OCI-LY1 (cell line): Measurements from ENCODE around the gene ARIH1.

ENCODE experiments used
- H2AFZ ChIP-seq: fragments of 200-600 bp; sonication (generic), shearing (Covaris generic); 2 replicates; pipeline ENCODE4 v1.6.0; 2014; ENCODE audit warnings: antibody characterized with exemption, mild to moderate bottlenecking, low read length
- H3F3A ChIP-seq: fragments of 200-600 bp; sonication (generic), shearing (Covaris generic); 2 replicates; pipeline ENCODE4 v1.6.0; 2014; ENCODE audit warnings: mild to moderate bottlenecking, antibody characterized with exemption, low read length, moderate library complexity; ENCODE audit not compliant: insufficient read depth
- H3K27ac ChIP-seq: fragments of 200-600 bp; sonication (generic); 2 replicates; pipeline ENCODE4 v1.5.1; 2014; ENCODE audit warnings: low read length, mixed run types, mild to moderate bottlenecking, low read depth; ENCODE audit not compliant: poor library complexity, severe bottlenecking
- H3K27me3 ChIP-seq: fragments of 200-600 bp; sonication (generic); 2 replicates; pipeline ENCODE4 v1.6.0; 2014; ENCODE audit warnings: antibody characterized with exemption, mild to moderate bottlenecking, low read length, moderate library complexity; ENCODE audit not compliant: insufficient read depth
- H3K36me3 ChIP-seq: fragments of 200-600 bp; sonication (generic); 2 replicates; pipeline ENCODE4 v1.6.1; 2014; ENCODE audit warnings: mild to moderate bottlenecking, antibody characterized with exemption, low read length, moderate library complexity, mixed read lengths; ENCODE audit not compliant: insufficient read depth
- H3K4me1 ChIP-seq: fragments of 200-600 bp; sonication (generic); 2 replicates; pipeline ENCODE4 v1.5.1; 2014; ENCODE audit warnings: mild to moderate bottlenecking, low read length, moderate library complexity; ENCODE audit not compliant: insufficient read depth, severe bottlenecking
- H3K4me2 ChIP-seq: fragments of 200-600 bp; sonication (generic), shearing (Covaris generic); 2 replicates; pipeline ENCODE4 v1.6.1; 2014; ENCODE audit warnings: low read length
- H3K4me3 ChIP-seq: fragments of 200-600 bp; sonication (generic); 2 replicates; pipeline ENCODE4 v1.5.1; 2014; ENCODE audit warnings: low read length, low read depth, mild to moderate bottlenecking, mixed read lengths; ENCODE audit not compliant: poor library complexity, severe bottlenecking
- H3K79me2 ChIP-seq: fragments of 200-600 bp; shearing (Covaris generic); 2 replicates; pipeline ENCODE4 v1.6.1; 2016; ENCODE audit warnings: mixed run types, low read length, mixed read lengths; ENCODE audit not compliant: insufficient read depth
- H3K9ac ChIP-seq: fragments of 200-600 bp; sonication (generic), shearing (Covaris generic); 2 replicates; pipeline ENCODE4 v1.6.1; 2014; ENCODE audit warnings: mild to moderate bottlenecking, low read length, mixed read lengths
- H3K9me2 ChIP-seq: fragments of 200-600 bp; sonication (generic), shearing (Covaris generic); 2 replicates; pipeline ENCODE4 v1.6.1; 2014; ENCODE audit warnings: low read depth, mild to moderate bottlenecking, low read length, mixed read lengths
- H3K9me3 ChIP-seq: fragments of 200-600 bp; shearing (Covaris generic); 2 replicates; pipeline ENCODE4 v1.6.1; 2014; ENCODE audit warnings: low read length, mixed read lengths
- H4K20me1 ChIP-seq: fragments of 200-600 bp; sonication (generic), shearing (Covaris generic); 2 replicates; pipeline ENCODE4 v1.6.0; 2016; ENCODE audit warnings: mild to moderate bottlenecking, low read length; ENCODE audit not compliant: insufficient read depth
- CTCF ChIP-seq: fragments of 200-600 bp; sonication (generic), shearing (Covaris generic); IDR thresholded peaks from 2 replicates; pipeline ENCODE4 v1.5.1; 2017; ENCODE audit warnings: mild to moderate bottlenecking, antibody characterized with exemption, low read length, moderate library complexity, mixed read lengths
- EZH2 ChIP-seq: fragments of 200-600 bp; sonication (generic), shearing (Covaris generic); IDR thresholded peaks from 2 replicates; pipeline ENCODE4 v1.8.0; 2017; ENCODE audit warnings: borderline replicate concordance, mixed run types, mild to moderate bottlenecking, antibody characterized with exemption, low read length, moderate library complexity, mixed read lengths

ARIH1 gene

GRCh38 chr15:72497402-72497801 is 23.3 kb downstream of the ARIH1 start:
- TF ChIP-seq EZH2 (no peak), CTCF (no peak)
- H3K4me1 ChIP-seq = no peaks in the 10 kb centered on the region
- no peaks in the 10 kb centered on the region for H3K9me3 ChIP-seq
- H2AFZ ChIP-seq = no peak overlapping the region
- no peak overlapping the region for H3K9ac ChIP-seq
- no peak overlapping the region for H3K27ac ChIP-seq
- H4K20me1 ChIP-seq = 0 out of 2 replicates have a peak, but pooled peaks cover 3% of the 10 kb centered on the region
- no peaks in the 10 kb centered on the region for H3K9me2 ChIP-seq
- H3K27me3 ChIP-seq = no peaks in the 10 kb centered on the region
- H3K4me3 ChIP-seq = no peak overlapping the region
- no peaks in the 10 kb centered on the region for H3F3A ChIP-seq
- peaks cover 18% of the 10 kb centered on the region; the same call in 1 of the 2 replicates for H3K36me3 ChIP-seq
- H3K79me2 ChIP-seq = peaks cover 80% of the 10 kb centered on the region
- no peak overlapping the region for H3K4me2 ChIP-seq

- Histone ChIP-seq H3K36me3 (peaks cover 18% of the 10 kb centered on the region; the same call in 1 of the 2 replicates), H4K20me1 (no peaks in the 10 kb centered on the region)
These were observed 28.2 kb downstream of the ARIH1 start for GRCh38 chr15:72502220-72502809.

GRCh38 chr15:72503147-72503546 is 29.0 kb downstream of the ARIH1 start:
- Histone ChIP-seq H3K4me1 (no peaks in the 10 kb centered on the region), H3K36me3 (peaks cover 18% of the 10 kb centered on the region; the same call in 1 of the 2 replicates), H3K27ac (no peak overlapping the region), H2AFZ (no peak overlapping the region), H3K9me2 (no peaks in the 10 kb centered on the region), H3K4me2 (no peak overlapping the region), H3F3A (no peaks in the 10 kb centered on the region), H3K4me3 (no peak overlapping the region), H3K9ac (no peak overlapping the region), H3K9me3 (no peaks in the 10 kb centered on the region), H4K20me1 (no peaks in the 10 kb centered on the region), H3K79me2 (peaks cover 67% of the 10 kb centered on the region), H3K27me3 (no peaks in the 10 kb centered on the region)
- TF ChIP-seq CTCF (no peak), EZH2 (no peak)

More at GRCh38 chr15:72502220-72502809, 28.2 kb downstream of the ARIH1 start:
- no peak overlapping the region for H3K9ac ChIP-seq
- no peaks in the 10 kb centered on the region for H3K9me3 ChIP-seq
- H3K9me2 ChIP-seq = no peaks in the 10 kb centered on the region
- H3K79me2 ChIP-seq = peaks cover 68% of the 10 kb centered on the region
- no peak overlapping the region for H3K4me3 ChIP-seq
- H3K4me2 ChIP-seq = no peak overlapping the region
- no peak overlapping the region for H3K27ac ChIP-seq
- no peaks in the 10 kb centered on the region for H3K4me1 ChIP-seq
- H2AFZ ChIP-seq = no peak overlapping the region
- no peaks in the 10 kb centered on the region for H3K27me3 ChIP-seq
- no peak for TF ChIP-seq CTCF
- no peak for TF ChIP-seq EZH2
- H3F3A ChIP-seq = no peaks in the 10 kb centered on the region
